Coronary artery (tissue), 2 donors: ENCODE data around the gene DPP8.
"Not testable (repeated sequence)": the region's sequence is repeated elsewhere in the genome, so short reads cannot be mapped to it uniquely, and the experiment has no call there.

Experiments used
- DNase-seq: peaks from one replicate; pipeline ENCODE4 v3.0.0-alpha.2; 2017; ENCODE audit warnings: low spot score
- H3K27ac ChIP-seq, 2 donors: fragments of 200-600 bp; sonication (generic); one replicate each; pipeline ENCODE4 v1.5.1; 2016 to 2019
- H3K4me3 ChIP-seq: fragments of 200-600 bp; sonication (generic); 2 replicates; pipeline ENCODE4 v1.5.1; 2016; ENCODE audit warnings: mild to moderate bottlenecking, moderate library complexity
- CTCF ChIP-seq: fragments of 200-600 bp; sonication (generic); IDR thresholded peaks from one replicate; pipeline ENCODE4 v1.5.1; 2019; ENCODE audit warnings: antibody characterized with exemption

DPP8 gene

GRCh38 chr15:65509321-65509720, 8.2 kb downstream of the DPP8 start:
- no peak overlapping the region for H3K27ac ChIP-seq
- DNase-seq: no peak
- no peak for TF ChIP-seq CTCF
- H3K4me3 ChIP-seq: no peak overlapping the region

- H3K4me3 ChIP-seq: no peak overlapping the region
- no peak for TF ChIP-seq CTCF
- H3K27ac ChIP-seq: no peak overlapping the region
- DNase-seq: no peak
Measured at GRCh38 chr15:65494076-65494475, 23.4 kb downstream of the DPP8 start.

GRCh38 chr15:65484876-65485275, 32.6 kb downstream of the DPP8 start:
- Histone ChIP-seq H3K4me3 (no peak overlapping the region), H3K27ac (no peak overlapping the region)
- DNase-seq: no peak
- no peak for TF ChIP-seq CTCF

- TF ChIP-seq CTCF: no peak
- DNase-seq: no peak
- Histone ChIP-seq H3K27ac (no peak overlapping the region), H3K4me3 (no peak overlapping the region)
Measured at GRCh38 chr15:65476903-65477302, 40.6 kb downstream of the DPP8 start.

GRCh38 chr15:65470866-65471265, 46.6 kb downstream of the DPP8 start:
- H3K4me3 ChIP-seq: no peak overlapping the region
- no peak for DNase-seq
- TF ChIP-seq CTCF: no peak
- no peak overlapping the region for H3K27ac ChIP-seq

GRCh38 chr15:65468229-65468909, 49.1 kb downstream of the DPP8 start:
- Histone ChIP-seq H3K27ac (no peak overlapping the region), H3K4me3 (no peak overlapping the region)
- DNase-seq: no peak
- no peak for TF ChIP-seq CTCF

GRCh38 chr15:65466901-65467300, 50.6 kb downstream of the DPP8 start:
- Histone ChIP-seq H3K27ac (no peak overlapping the region), H3K4me3 (no peak overlapping the region)
- TF ChIP-seq CTCF: no peak
- no peak for DNase-seq

GRCh38 chr15:65463096-65463495, 54.4 kb downstream of the DPP8 start:
- not testable (repeated sequence) for DNase-seq, H3K4me3 ChIP-seq, H3K27ac ChIP-seq
